IMR-90 (cell line): ENCODE measurements around the gene KCTD16. TPM values are rescaled to one million over a fixed set of nuclear protein-coding genes. Genes with fewer than 3 reads are reported as not detected.

Source experiments
- ATAC-seq: fragments of 200-7000 bp; cut with Tn5 transposase; 2 replicates; pipeline ENCODE4 v1.9.1; 2020; ENCODE audit warnings: low read depth, mild to moderate bottlenecking, moderate library complexity
- BruUV-seq: library from RNA; stranded (reverse); fragments of 400-500 nt; replicated peaks from 2 replicates; lab custom pipeline; 2021; lab: Mats Ljungman, UMichigan
- CTCF ChIA-PET: fragments of 300-600 bp; formaldehyde crosslinking; extraction: SDS; loops from one replicate; lab custom pipeline; 2021; ENCODE audit warnings: antibody characterized with exemption; lab: Yijun Ruan, JAX
- POLR2A ChIA-PET: fragments of 300-600 bp; sonication (Branson Sonifier 250); formaldehyde crosslinking; loops from one replicate; lab custom pipeline; 2022; ENCODE audit warnings: antibody characterized with exemption; ENCODE audit not compliant: unreplicated experiment; lab: Charles Lee
- DNase-seq: peaks from one replicate; pipeline ENCODE4 v3.0.0; 2013
- H2AFZ ChIP-seq: replicated peaks from 2 replicates; pipeline ENCODE3; 2013; ENCODE audit warnings: low read length, mild to moderate bottlenecking; ENCODE audit not compliant: poor library complexity
- H2AK5ac ChIP-seq: 2 replicates; pipeline ENCODE4 v1.6.1; 2013; ENCODE audit warnings: low read depth, low read length, inconsistent platforms
- H2AK9ac ChIP-seq: replicated peaks from 2 replicates; pipeline ENCODE3; 2013; ENCODE audit warnings: mild to moderate bottlenecking, low read depth, low read length, moderate library complexity; ENCODE audit not compliant: poor library complexity
- H2BK120ac ChIP-seq: 2 replicates; pipeline ENCODE4 v1.6.1; 2013; ENCODE audit warnings: low read depth, low read length, inconsistent platforms
- H2BK15ac ChIP-seq: 3 replicates; pipeline ENCODE4 v1.6.1; 2013; ENCODE audit warnings: low read depth, low read length, inconsistent platforms
- H2BK20ac ChIP-seq: 2 replicates; pipeline ENCODE4 v1.6.1; 2013; ENCODE audit warnings: low read depth, mild to moderate bottlenecking, inconsistent platforms, low read length, moderate library complexity
- H2BK5ac ChIP-seq: 2 replicates; pipeline ENCODE4 v1.6.1; 2013; ENCODE audit warnings: mild to moderate bottlenecking, low read depth, low read length, inconsistent platforms; ENCODE audit not compliant: poor library complexity, severe bottlenecking
- H3K14ac ChIP-seq: replicated peaks from 2 replicates; pipeline ENCODE4 v1.6.1; 2013; ENCODE audit warnings: low read depth, low read length, inconsistent platforms
- H3K18ac ChIP-seq: 2 replicates; pipeline ENCODE4 v1.6.1; 2013; ENCODE audit warnings: low read depth, low read length, control low read depth
- H3K23ac ChIP-seq: 2 replicates; pipeline ENCODE4 v1.6.1; 2013; ENCODE audit warnings: low read depth, low read length, inconsistent platforms
- H3K27ac ChIP-seq: 2 replicates; pipeline ENCODE4 v1.5.1; 2013; ENCODE audit warnings: mild to moderate bottlenecking, control low read depth, low read length; ENCODE audit not compliant: insufficient read depth
- H3K27me3 ChIP-seq: 2 replicates; pipeline ENCODE4 v1.6.1; 2013; ENCODE audit warnings: low read length; ENCODE audit not compliant: control insufficient read depth, insufficient read depth
- H3K36me3 ChIP-seq: 2 replicates; pipeline ENCODE4 v1.6.1; 2013; ENCODE audit warnings: low read length, mixed read lengths; ENCODE audit not compliant: control insufficient read depth, insufficient read depth
- H3K4ac ChIP-seq: 2 replicates; pipeline ENCODE4 v1.6.1; 2013; ENCODE audit warnings: low read depth, low read length, inconsistent platforms
- H3K4me1 ChIP-seq: 2 replicates; pipeline ENCODE4 v1.6.1; 2013; ENCODE audit warnings: low read length, mixed read lengths; ENCODE audit not compliant: control insufficient read depth, insufficient read depth
- H3K4me2 ChIP-seq: 2 replicates; pipeline ENCODE4 v1.6.1; 2013; ENCODE audit warnings: low read depth, mild to moderate bottlenecking, control low read depth, low read length, moderate library complexity
- H3K4me3 ChIP-seq: 2 replicates; pipeline ENCODE4 v1.5.1; 2013; ENCODE audit warnings: low read depth, mild to moderate bottlenecking, control low read depth, low read length, moderate library complexity; ENCODE audit not compliant: insufficient read depth
- H3K56ac ChIP-seq: 2 replicates; pipeline ENCODE4 v1.6.1; 2013; ENCODE audit warnings: low read length, inconsistent platforms; ENCODE audit not compliant: insufficient read depth; ENCODE audit errors: extremely low read depth
- H3K79me1 ChIP-seq, 2 experiments: 2 replicates each; pipeline ENCODE4 v1.6.1; 2013; ENCODE audit warnings: low read length in 2 of 2, inconsistent platforms in 1 of 2, low read depth in 1 of 2
- H3K9ac ChIP-seq: 2 replicates; pipeline ENCODE4 v1.6.1; 2013; ENCODE audit warnings: low read depth, low read length, control low read depth
- H3K9me1 ChIP-seq: 2 replicates; pipeline ENCODE4 v1.6.1; 2013; ENCODE audit warnings: low read length, inconsistent platforms; ENCODE audit not compliant: insufficient read depth
- H3K9me3 ChIP-seq: 2 replicates; pipeline ENCODE4 v1.6.1; 2013; ENCODE audit warnings: low read length; ENCODE audit not compliant: control insufficient read depth, insufficient read depth
- H4K20me1 ChIP-seq: 2 replicates; pipeline ENCODE4 v1.6.1; 2013; ENCODE audit warnings: low read length, inconsistent platforms; ENCODE audit not compliant: insufficient read depth
- H4K5ac ChIP-seq: 2 replicates; pipeline ENCODE4 v1.6.1; 2013; ENCODE audit warnings: mild to moderate bottlenecking, low read depth, low read length, control low read depth
- H4K8ac ChIP-seq, 2 experiments: 2 replicates each; pipeline ENCODE4 v1.6.1; 2013; ENCODE audit warnings: low read depth in 2 of 2, low read length in 2 of 2, control low read depth in 1 of 2, inconsistent platforms in 1 of 2
- H4K91ac ChIP-seq: 2 replicates; pipeline ENCODE4 v1.6.1; 2013; ENCODE audit warnings: low read depth, low read length, inconsistent platforms; ENCODE audit not compliant: insufficient read depth
- BHLHE40 ChIP-seq: fragments of 150-350 bp; IDR thresholded peaks from 2 replicates; pipeline ENCODE4 v1.6.1; 2016; ENCODE audit warnings: mild to moderate bottlenecking, low read depth, low read length
- CEBPB ChIP-seq: IDR thresholded peaks from 2 replicates; pipeline ENCODE4 v1.6.1; 2012; ENCODE audit warnings: low read depth, low read length, improper control_type of control experiment
- CHD1 ChIP-seq: IDR thresholded peaks from 2 replicates; pipeline ENCODE4 v1.6.1; 2012; ENCODE audit warnings: low read depth, low read length, improper control_type of control experiment
- MAFK ChIP-seq: IDR thresholded peaks from 2 replicates; pipeline ENCODE4 v1.6.1; 2012; ENCODE audit warnings: low read depth, low read length, improper control_type of control experiment
- NFE2L2 ChIP-seq: fragments of 150-350 bp; IDR thresholded peaks from 2 replicates; pipeline ENCODE4 v1.6.1; 2016; ENCODE audit warnings: low read depth, mild to moderate bottlenecking, low read length
- POLR2A ChIP-seq: IDR thresholded peaks from 2 replicates; pipeline ENCODE4 v1.6.1; 2012; ENCODE audit warnings: mild to moderate bottlenecking, low read depth, low read length
- RCOR1 ChIP-seq: IDR thresholded peaks from 2 replicates; pipeline ENCODE4 v1.6.1; 2012; ENCODE audit warnings: mild to moderate bottlenecking, low read length, improper control_type of control experiment; ENCODE audit not compliant: insufficient replicate concordance
- RFX5 ChIP-seq: IDR thresholded peaks from 2 replicates; pipeline ENCODE4 v1.8.0; 2012; ENCODE audit warnings: low read depth, mild to moderate bottlenecking, low read length, moderate library complexity
- SMC3 ChIP-seq: fragments of 150-350 bp; IDR thresholded peaks from 2 replicates; pipeline ENCODE4 v1.6.1; 2016; ENCODE audit warnings: low read depth, mild to moderate bottlenecking, antibody characterized with exemption, low read length, moderate library complexity
- WGBS, 2 experiments: methylation state at CpG; one replicate each; pipeline versions ENCODE4 v1.1.5 to v1.1.7; 2013; ENCODE audit warnings: missing lambda C conversion rate in 2 of 2; ENCODE audit not compliant: insufficient read length in 1 of 2; ENCODE audit errors: extremely low coverage in 2 of 2; 5-methylcytosine and 5-hydroxymethylcytosine counted together
- dilution Hi-C: fragments of 300-500 bp; cut with HindIII; formaldehyde crosslinking; loops from one replicate; pipeline ENCODE4 v1.14.3; 2018; ENCODE audit warnings: low sequenced_read_pairs; ENCODE audit not compliant: unreplicated experiment
- in situ Hi-C: fragments of 300-500 bp; cut with MboI; formaldehyde crosslinking; loops from 3 replicates; pipeline ENCODE4 v1.14.3; 2019; ENCODE audit warnings: low sequenced_read_pairs, inconsistent platforms, mixed read lengths
- intact Hi-C: fragments of 100-400 bp; cut with micrococcal nuclease; formaldehyde crosslinking; loops from 2 replicates; pipeline ENCODE4 v1.10.0; 2022
- polyA plus RNA-seq, 3 experiments: library from polyadenylated mRNA; depleted of rRNA; stranded (reverse); fragments of >200 nt; gene quantifications; 2 replicates each; pipeline ENCODE4 v1.2.3, GENCODE V29; 2012; ENCODE audit warnings: low replicate concordance in 1 of 3
- total RNA-seq: library from RNA; depleted of rRNA; stranded (reverse); fragments of >200 nt; gene quantifications from 2 replicates; pipeline ENCODE4 v1.2.3, GENCODE V29; 2012
- TF ChIP-seq, protein P1 (sequence below): fragments of 150-350 bp; IDR thresholded peaks from 2 replicates; pipeline ENCODE4 v1.6.1; 2016; ENCODE audit warnings: low read depth, mild to moderate bottlenecking, low read length, moderate library complexity, borderline replicate concordance

KCTD16 gene
- total and polyA plus RNA-seq, 2 of the 4 experiments (the other 2 are of a cell fraction): 0.43 to 1.1 TPM

DNA sequence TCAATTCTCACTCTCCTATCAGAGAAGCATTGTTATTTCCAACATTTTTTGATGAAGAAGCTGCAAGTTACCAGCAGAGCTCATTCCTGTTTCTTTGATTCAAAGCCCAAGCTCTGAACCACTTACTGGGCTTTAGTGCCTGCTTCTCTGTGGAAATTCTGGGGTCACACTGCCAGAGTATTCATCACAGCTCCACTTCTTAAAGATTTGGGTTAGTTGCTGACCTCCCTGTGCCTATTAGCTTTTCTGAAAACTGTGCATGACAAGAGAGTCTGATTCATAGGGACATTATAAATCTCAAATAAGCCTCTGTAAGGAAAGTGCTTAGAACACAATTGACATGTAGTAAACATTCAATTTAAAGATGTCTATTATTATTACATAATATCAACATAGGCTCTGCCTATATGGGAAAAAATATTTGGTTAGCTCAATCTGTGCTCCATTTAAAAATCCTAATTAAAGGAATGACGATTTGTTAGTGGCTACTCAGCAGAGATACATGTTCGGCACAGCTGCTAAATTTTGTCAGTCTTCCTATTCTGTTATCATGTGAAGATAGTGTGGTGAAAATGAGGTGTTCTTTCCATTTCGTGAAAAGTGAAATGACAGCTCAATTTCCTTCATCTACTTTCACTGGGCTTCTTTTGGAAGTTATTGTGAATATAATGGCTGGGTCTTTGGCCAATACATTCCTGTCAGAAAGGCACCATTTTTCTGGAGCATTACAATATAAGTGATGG lies 293.0 kb downstream of the KCTD16 start (continued):
- no peak for TF ChIP-seq RCOR1

- Histone ChIP-seq H3K4me2 (no peak overlapping the region), H2AK9ac (no peak overlapping the region), H2BK5ac (no peak overlapping the region), H2BK20ac (no peak overlapping the region), H3K4me3 (no peak overlapping the region), H4K8ac (no peak overlapping the region), H4K5ac (no peak overlapping the region), H4K20me1 (no peaks in the 10 kb centered on the region), H3K4ac (no peak overlapping the region), H2BK15ac (no peak overlapping the region), H3K23ac (no peak overlapping the region), H3K18ac (no peak overlapping the region), H3K14ac (no peak overlapping the region), H2BK120ac (no peak overlapping the region), H2AFZ (no peak overlapping the region), H3K27me3 (no peaks in the 10 kb centered on the region; the same call in 1 of the 2 replicates), H3K9ac (no peak overlapping the region), H3K9me3 (no peaks in the 10 kb centered on the region), H3K79me1 (no peaks in the 10 kb centered on the region), H3K36me3 (no peaks in the 10 kb centered on the region), H4K91ac (no peak overlapping the region), H2AK5ac (no peak overlapping the region), H3K4me1 (no peaks in the 10 kb centered on the region), H3K9me1 (no peaks in the 10 kb centered on the region), H3K56ac (no peak overlapping the region), H3K27ac (no peak overlapping the region)
- ChIA-PET CTCF (no interaction called here), POLR2A (no interaction called here)
- ATAC-seq (no peak), DNase-seq (no peak)
- BruUV-seq: no TSS peak
- dilution Hi-C loops: no loop called here
- in situ Hi-C loops: no loop called here
- intact Hi-C loops: loop anchor here (10.0 kb wide), 1 partner anchor 1360 kb away; no protein-coding TSS in a partner anchor
- 40% methylated on average over 1 of the region's 1 CpG; no CpG with 5 or more reads in 1 of the 2 experiments for whole genome bisulfite sequencing, 2 experiments
- TF ChIP-seq MAFK: no peak
- no peak for TF ChIP-seq NFE2L2
- TF ChIP-seq CEBPB: no peak
- no peak for TF ChIP-seq RCOR1
- no peak for TF ChIP-seq POLR2A
- no peak for TF ChIP-seq BHLHE40
- TF ChIP-seq, protein P1, sequence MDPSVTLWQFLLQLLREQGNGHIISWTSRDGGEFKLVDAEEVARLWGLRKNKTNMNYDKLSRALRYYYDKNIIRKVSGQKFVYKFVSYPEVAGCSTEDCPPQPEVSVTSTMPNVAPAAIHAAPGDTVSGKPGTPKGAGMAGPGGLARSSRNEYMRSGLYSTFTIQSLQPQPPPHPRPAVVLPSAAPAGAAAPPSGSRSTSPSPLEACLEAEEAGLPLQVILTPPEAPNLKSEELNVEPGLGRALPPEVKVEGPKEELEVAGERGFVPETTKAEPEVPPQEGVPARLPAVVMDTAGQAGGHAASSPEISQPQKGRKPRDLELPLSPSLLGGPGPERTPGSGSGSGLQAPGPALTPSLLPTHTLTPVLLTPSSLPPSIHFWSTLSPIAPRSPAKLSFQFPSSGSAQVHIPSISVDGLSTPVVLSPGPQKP: no peak
- no peak for TF ChIP-seq RFX5
- TF ChIP-seq SMC3: no peak
- no peak for TF ChIP-seq CHD1
Observed at GRCh38 chr5:144464306-144464705, 293.6 kb downstream of the KCTD16 start.
